ENCODE results near the gene MED29.

DNA sequence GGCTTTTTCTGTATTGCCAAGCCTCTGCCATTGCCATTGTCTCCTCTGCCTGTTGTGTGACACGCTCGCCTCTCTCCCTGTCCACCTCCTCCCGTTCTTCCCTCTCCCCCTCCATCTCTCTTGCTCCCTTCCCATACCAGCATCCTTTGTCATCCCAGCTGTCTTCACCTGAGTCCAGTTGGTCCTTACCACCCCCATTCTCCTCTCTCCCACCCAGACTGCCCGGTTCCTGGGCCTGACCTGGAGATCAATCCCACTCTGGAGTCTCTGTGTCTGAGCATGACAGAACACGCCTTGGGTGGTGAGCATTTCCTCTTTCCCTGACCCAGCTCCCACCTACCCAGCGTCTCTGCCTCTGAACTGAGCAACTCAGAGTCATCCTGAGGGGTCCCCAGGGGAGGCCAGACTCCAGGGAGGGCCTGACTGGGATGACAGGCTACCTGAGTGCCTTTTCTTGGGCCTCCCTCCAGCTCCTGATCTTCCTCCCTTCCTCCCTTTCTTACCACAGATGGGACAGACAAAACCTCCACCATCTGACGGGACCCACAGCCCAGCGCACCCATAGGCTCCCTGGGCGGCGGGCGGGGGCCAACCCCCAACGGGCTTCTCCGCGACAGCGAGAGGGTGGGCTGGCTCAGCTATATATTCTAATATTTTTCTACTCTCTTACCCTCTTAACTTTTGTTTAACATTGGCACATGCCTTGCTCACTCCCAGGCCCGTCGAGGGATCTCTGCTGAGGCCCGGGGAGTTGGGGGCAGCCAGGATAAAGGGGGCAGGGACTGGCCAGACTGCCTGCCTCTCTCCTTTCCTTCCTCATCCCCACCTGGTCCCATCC, 8.0 kb upstream of the MED29 start:
- TF ChIP-seq, protein P1, sequence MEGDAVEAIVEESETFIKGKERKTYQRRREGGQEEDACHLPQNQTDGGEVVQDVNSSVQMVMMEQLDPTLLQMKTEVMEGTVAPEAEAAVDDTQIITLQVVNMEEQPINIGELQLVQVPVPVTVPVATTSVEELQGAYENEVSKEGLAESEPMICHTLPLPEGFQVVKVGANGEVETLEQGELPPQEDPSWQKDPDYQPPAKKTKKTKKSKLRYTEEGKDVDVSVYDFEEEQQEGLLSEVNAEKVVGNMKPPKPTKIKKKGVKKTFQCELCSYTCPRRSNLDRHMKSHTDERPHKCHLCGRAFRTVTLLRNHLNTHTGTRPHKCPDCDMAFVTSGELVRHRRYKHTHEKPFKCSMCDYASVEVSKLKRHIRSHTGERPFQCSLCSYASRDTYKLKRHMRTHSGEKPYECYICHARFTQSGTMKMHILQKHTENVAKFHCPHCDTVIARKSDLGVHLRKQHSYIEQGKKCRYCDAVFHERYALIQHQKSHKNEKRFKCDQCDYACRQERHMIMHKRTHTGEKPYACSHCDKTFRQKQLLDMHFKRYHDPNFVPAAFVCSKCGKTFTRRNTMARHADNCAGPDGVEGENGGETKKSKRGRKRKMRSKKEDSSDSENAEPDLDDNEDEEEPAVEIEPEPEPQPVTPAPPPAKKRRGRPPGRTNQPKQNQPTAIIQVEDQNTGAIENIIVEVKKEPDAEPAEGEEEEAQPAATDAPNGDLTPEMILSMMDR (conservative IDR thresholded peaks at IDR 0.05; ENCODE audit: low read depth, low read length) = no peak
- TF ChIP-seq EZH2 (IDR thresholded peaks at IDR 0.05; ENCODE audit: borderline replicate concordance, low read depth, low read length, poor library complexity, severe bottlenecking) = no peak

All from A673 (cell line).